GM23338 (cell line): ENCODE data around the gene INO80. TPM values are rescaled to one million over a fixed set of nuclear protein-coding genes. Genes with fewer than 3 reads are reported as not detected.

Experiments
- ATAC-seq: fragments of 200-7000 bp; cut with Tn5 transposase; 3 replicates; pipeline ENCODE4 v1.9.1; 2020
- DNase-seq: peaks from one replicate; pipeline ENCODE4 v3.0.0-alpha.2; 2015; ENCODE audit warnings: low spot score
- H2AFZ ChIP-seq: fragments of 200-600 bp; sonication (generic); 2 replicates; pipeline ENCODE4 v1.8.0; 2016; ENCODE audit warnings: antibody characterized with exemption, mild to moderate bottlenecking, moderate library complexity
- H3F3A ChIP-seq: fragments of 200-600 bp; sonication (generic); replicated peaks from 2 replicates; pipeline ENCODE4 v1.8.0; 2017; ENCODE audit warnings: antibody characterized with exemption, mixed run types, low read depth
- H3K27ac ChIP-seq: fragments of 200-600 bp; sonication (generic); 2 replicates; pipeline ENCODE4 v1.6.1; 2016; ENCODE audit warnings: low read depth
- H3K27me3 ChIP-seq: fragments of 200-600 bp; sonication (generic); 2 replicates; pipeline ENCODE4 v1.8.0; 2016; ENCODE audit warnings: mild to moderate bottlenecking, mixed run types, moderate library complexity; ENCODE audit not compliant: insufficient read depth
- H3K36me3 ChIP-seq: fragments of 200-600 bp; sonication (generic); 2 replicates; pipeline ENCODE4 v1.8.0; 2016; ENCODE audit warnings: mild to moderate bottlenecking; ENCODE audit not compliant: insufficient read depth
- H3K4me1 ChIP-seq: fragments of 200-600 bp; sonication (generic); 2 replicates; pipeline ENCODE4 v1.8.0; 2016; ENCODE audit warnings: mild to moderate bottlenecking, moderate library complexity; ENCODE audit not compliant: insufficient read depth
- H3K4me2 ChIP-seq: fragments of 200-600 bp; sonication (generic); 2 replicates; pipeline ENCODE4 v1.7.1; 2017; ENCODE audit warnings: mixed run types
- H3K4me3 ChIP-seq: fragments of 200-600 bp; sonication (generic); 2 replicates; pipeline ENCODE4 v1.6.1; 2016; ENCODE audit warnings: mixed run types
- H3K79me2 ChIP-seq: fragments of 200-600 bp; sonication (generic); replicated peaks from 2 replicates; pipeline ENCODE4 v1.8.0; 2017; ENCODE audit warnings: mild to moderate bottlenecking; ENCODE audit not compliant: insufficient read depth
- H3K9me2 ChIP-seq: fragments of 200-600 bp; sonication (generic); 2 replicates; pipeline ENCODE4 v1.8.0; 2017; ENCODE audit not compliant: insufficient read depth
- H4K20me1 ChIP-seq: fragments of 200-600 bp; sonication (generic); replicated peaks from 2 replicates; pipeline ENCODE4 v1.8.0; 2017; ENCODE audit warnings: mild to moderate bottlenecking; ENCODE audit not compliant: insufficient read depth
- H3K27ac Mint-ChIP-seq: 2 replicates; pipeline ENCODE4 v1.8.0; 2020; ENCODE audit warnings: inconsistent platforms, mild to moderate bottlenecking, moderate library complexity, mixed read lengths
- H3K27me3 Mint-ChIP-seq: 3 replicates; pipeline ENCODE4 v1.8.0; 2022; ENCODE audit warnings: low read depth, mild to moderate bottlenecking, moderate library complexity, mixed read lengths, inconsistent platforms; ENCODE audit not compliant: insufficient read depth, poor library complexity
- H3K36me3 Mint-ChIP-seq: 3 replicates; pipeline ENCODE4 v1.8.0; 2021; ENCODE audit warnings: low read depth, mild to moderate bottlenecking, inconsistent platforms, moderate library complexity, mixed read lengths
- H3K4me1 Mint-ChIP-seq: 3 replicates; pipeline ENCODE4 v1.8.0; 2020; ENCODE audit warnings: mild to moderate bottlenecking, inconsistent platforms, mixed read lengths
- H3K4me3 Mint-ChIP-seq: 3 replicates; pipeline ENCODE4 v1.8.0; 2021; ENCODE audit warnings: moderate library complexity, mild to moderate bottlenecking, inconsistent platforms, mixed read lengths
- H3K9me3 Mint-ChIP-seq: 3 replicates; pipeline ENCODE4 v1.8.0; 2020; ENCODE audit warnings: moderate library complexity, mild to moderate bottlenecking, inconsistent platforms, mixed read lengths
- CREB1 ChIP-seq: fragments of 250-450 bp; sonication (Bioruptor Pico); IDR thresholded peaks from 2 replicates; pipeline ENCODE4 v1.5.0; 2020; ENCODE audit warnings: low read depth, mild to moderate bottlenecking, moderate library complexity
- ETS1 ChIP-seq: IDR thresholded peaks from 2 replicates; pipeline ENCODE4 v1.6.1; 2016; ENCODE audit warnings: antibody characterized with exemption
- POLR2AphosphoS5 ChIP-seq: IDR thresholded peaks from 2 replicates; pipeline ENCODE4 v1.6.1; 2016; ENCODE audit warnings: antibody characterized with exemption, low read depth
- ZNF462 ChIP-seq: fragments of 250-450 bp; sonication (Bioruptor Pico); IDR thresholded peaks from 2 replicates; pipeline ENCODE4 v1.5.0; 2020; ENCODE audit warnings: mild to moderate bottlenecking, moderate library complexity
- polyA plus RNA-seq: library from polyadenylated mRNA; unstranded; fragments of >200 nt; fragmentation: Nextera tagmentation; extraction: Ambion mirVana; gene quantifications from 2 replicates; pipeline ENCODE4 v1.2.1, GENCODE V29; 2016
- total RNA-seq: library from RNA; depleted of rRNA; stranded (reverse); fragments of >200 nt; shearing (Covaris generic); gene quantifications from 2 replicates; pipeline ENCODE4 v1.2.3, GENCODE V29; 2014
- TF ChIP-seq, protein P1 (sequence below), 2 experiments: fragments of 200-600 bp in 1 of 2; sonication (generic) in 1 of 2; conservative IDR thresholded peaks; 2 replicates each; pipeline versions ENCODE4 v1.5.1 to v1.6.1; 2016 to 2017; ENCODE audit warnings: antibody characterized with exemption in 2 of 2, low read depth in 2 of 2, mild to moderate bottlenecking in 2 of 2, moderate library complexity in 1 of 2
- TF ChIP-seq, protein P2 (sequence below): IDR thresholded peaks from one replicate; pipeline ENCODE4 v1.6.1; 2018; ENCODE audit warnings: antibody characterized with exemption; ENCODE audit not compliant: unreplicated experiment

The INO80 gene
- total and polyA plus RNA-seq, 2 experiments from 2014 or later = 6.5 to 24.9 TPM

GRCh38 chr15:41061667-41062066 is 54.4 kb downstream of the INO80 start:
- H3K36me3 Mint-ChIP-seq = peaks cover 93% of the 10 kb centered on the region
- H2AFZ ChIP-seq = no peak overlapping the region
- H3K4me1 ChIP-seq = no peaks in the 10 kb centered on the region
- no peak overlapping the region for H3K4me3 Mint-ChIP-seq
- TF ChIP-seq ETS1 = no peak
- TF ChIP-seq, protein P1, sequence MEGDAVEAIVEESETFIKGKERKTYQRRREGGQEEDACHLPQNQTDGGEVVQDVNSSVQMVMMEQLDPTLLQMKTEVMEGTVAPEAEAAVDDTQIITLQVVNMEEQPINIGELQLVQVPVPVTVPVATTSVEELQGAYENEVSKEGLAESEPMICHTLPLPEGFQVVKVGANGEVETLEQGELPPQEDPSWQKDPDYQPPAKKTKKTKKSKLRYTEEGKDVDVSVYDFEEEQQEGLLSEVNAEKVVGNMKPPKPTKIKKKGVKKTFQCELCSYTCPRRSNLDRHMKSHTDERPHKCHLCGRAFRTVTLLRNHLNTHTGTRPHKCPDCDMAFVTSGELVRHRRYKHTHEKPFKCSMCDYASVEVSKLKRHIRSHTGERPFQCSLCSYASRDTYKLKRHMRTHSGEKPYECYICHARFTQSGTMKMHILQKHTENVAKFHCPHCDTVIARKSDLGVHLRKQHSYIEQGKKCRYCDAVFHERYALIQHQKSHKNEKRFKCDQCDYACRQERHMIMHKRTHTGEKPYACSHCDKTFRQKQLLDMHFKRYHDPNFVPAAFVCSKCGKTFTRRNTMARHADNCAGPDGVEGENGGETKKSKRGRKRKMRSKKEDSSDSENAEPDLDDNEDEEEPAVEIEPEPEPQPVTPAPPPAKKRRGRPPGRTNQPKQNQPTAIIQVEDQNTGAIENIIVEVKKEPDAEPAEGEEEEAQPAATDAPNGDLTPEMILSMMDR (conservative IDR thresholded peaks at IDR 0.05; ENCODE audit: low read depth in 2 of 2) = no peak
- no peak for ATAC-seq
- H3K4me3 ChIP-seq = no peak overlapping the region
- DNase-seq = no peak
- peaks cover 5% of the 10 kb centered on the region; the same call in 1 of the 2 replicates for H4K20me1 ChIP-seq
- no peak overlapping the region for H3K27ac Mint-ChIP-seq
- H3K4me1 Mint-ChIP-seq = no peaks in the 10 kb centered on the region
- H3F3A ChIP-seq = no peaks in the 10 kb centered on the region
- H3K9me2 ChIP-seq = no peaks in the 10 kb centered on the region
- no peak overlapping the region for H3K4me2 ChIP-seq
- H3K9me3 Mint-ChIP-seq = peaks cover 30% of the 10 kb centered on the region
- 0 out of 2 replicates have a peak, but pooled peaks cover 3% of the 10 kb centered on the region for H3K79me2 ChIP-seq
- peaks cover 57% of the 10 kb centered on the region for H3K36me3 ChIP-seq
- H3K27me3 ChIP-seq = no peaks in the 10 kb centered on the region
- H3K27me3 Mint-ChIP-seq = peaks cover 3% of the 10 kb centered on the region
- no peak overlapping the region for H3K27ac ChIP-seq

DNA sequence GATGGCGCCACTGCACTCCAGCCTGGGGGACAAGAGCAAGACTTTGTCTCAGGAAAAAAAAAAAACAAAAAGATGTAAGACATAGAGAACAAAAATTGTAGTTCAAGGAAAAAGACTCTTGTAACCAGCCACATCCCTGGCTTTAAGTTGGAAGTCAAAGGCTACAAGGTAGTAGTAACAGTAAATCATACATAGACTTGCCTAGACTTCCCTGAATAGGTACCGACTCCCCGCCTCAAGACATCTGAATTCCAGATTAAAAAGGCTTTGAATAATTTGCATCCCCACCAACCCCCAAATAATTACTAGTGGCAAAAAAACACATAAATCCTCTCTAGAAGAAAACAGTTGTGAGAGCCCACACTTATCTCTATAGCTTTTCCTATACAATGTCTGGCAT is 55.6 kb downstream of the INO80 start:
- peaks cover 3% of the 10 kb centered on the region for H3K27me3 Mint-ChIP-seq
- Histone ChIP-seq H3K79me2 (0 out of 2 replicates have a peak, but pooled peaks cover 3% of the 10 kb centered on the region), H3K27me3 (no peaks in the 10 kb centered on the region), H3K36me3 (peaks cover 67% of the 10 kb centered on the region), H2AFZ (no peak overlapping the region), H3K4me2 (no peak overlapping the region), H3K4me3 (no peak overlapping the region), H3K27ac (no peak overlapping the region), H3K4me1 (no peaks in the 10 kb centered on the region), H4K20me1 (peaks cover 5% of the 10 kb centered on the region; the same call in 1 of the 2 replicates), H3F3A (0 out of 2 replicates have a peak, but pooled peaks cover 3% of the 10 kb centered on the region), H3K9me2 (no peaks in the 10 kb centered on the region)
- no peaks in the 10 kb centered on the region for H3K4me1 Mint-ChIP-seq
- no peak for DNase-seq
- peaks cover 30% of the 10 kb centered on the region for H3K9me3 Mint-ChIP-seq
- ATAC-seq = no peak
- peaks cover 93% of the 10 kb centered on the region for H3K36me3 Mint-ChIP-seq
- no peak overlapping the region for H3K4me3 Mint-ChIP-seq
- no peak overlapping the region for H3K27ac Mint-ChIP-seq
- no peak for TF ChIP-seq ZNF462
- TF ChIP-seq, protein P2, sequence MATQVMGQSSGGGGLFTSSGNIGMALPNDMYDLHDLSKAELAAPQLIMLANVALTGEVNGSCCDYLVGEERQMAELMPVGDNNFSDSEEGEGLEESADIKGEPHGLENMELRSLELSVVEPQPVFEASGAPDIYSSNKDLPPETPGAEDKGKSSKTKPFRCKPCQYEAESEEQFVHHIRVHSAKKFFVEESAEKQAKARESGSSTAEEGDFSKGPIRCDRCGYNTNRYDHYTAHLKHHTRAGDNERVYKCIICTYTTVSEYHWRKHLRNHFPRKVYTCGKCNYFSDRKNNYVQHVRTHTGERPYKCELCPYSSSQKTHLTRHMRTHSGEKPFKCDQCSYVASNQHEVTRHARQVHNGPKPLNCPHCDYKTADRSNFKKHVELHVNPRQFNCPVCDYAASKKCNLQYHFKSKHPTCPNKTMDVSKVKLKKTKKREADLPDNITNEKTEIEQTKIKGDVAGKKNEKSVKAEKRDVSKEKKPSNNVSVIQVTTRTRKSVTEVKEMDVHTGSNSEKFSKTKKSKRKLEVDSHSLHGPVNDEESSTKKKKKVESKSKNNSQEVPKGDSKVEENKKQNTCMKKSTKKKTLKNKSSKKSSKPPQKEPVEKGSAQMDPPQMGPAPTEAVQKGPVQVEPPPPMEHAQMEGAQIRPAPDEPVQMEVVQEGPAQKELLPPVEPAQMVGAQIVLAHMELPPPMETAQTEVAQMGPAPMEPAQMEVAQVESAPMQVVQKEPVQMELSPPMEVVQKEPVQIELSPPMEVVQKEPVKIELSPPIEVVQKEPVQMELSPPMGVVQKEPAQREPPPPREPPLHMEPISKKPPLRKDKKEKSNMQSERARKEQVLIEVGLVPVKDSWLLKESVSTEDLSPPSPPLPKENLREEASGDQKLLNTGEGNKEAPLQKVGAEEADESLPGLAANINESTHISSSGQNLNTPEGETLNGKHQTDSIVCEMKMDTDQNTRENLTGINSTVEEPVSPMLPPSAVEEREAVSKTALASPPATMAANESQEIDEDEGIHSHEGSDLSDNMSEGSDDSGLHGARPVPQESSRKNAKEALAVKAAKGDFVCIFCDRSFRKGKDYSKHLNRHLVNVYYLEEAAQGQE = no peak
- TF ChIP-seq CREB1 (CRISPR knock-in tag) = no peak
- no peak for TF ChIP-seq POLR2AphosphoS5
